COR-L47 (cell line): Measurements from ENCODE around the gene ARFIP2.

Experiments
- DNase-seq: peaks from one replicate; lab custom pipeline; 2025; lab: John Stamatoyannopoulos, UW

Gene ARFIP2

DNA sequence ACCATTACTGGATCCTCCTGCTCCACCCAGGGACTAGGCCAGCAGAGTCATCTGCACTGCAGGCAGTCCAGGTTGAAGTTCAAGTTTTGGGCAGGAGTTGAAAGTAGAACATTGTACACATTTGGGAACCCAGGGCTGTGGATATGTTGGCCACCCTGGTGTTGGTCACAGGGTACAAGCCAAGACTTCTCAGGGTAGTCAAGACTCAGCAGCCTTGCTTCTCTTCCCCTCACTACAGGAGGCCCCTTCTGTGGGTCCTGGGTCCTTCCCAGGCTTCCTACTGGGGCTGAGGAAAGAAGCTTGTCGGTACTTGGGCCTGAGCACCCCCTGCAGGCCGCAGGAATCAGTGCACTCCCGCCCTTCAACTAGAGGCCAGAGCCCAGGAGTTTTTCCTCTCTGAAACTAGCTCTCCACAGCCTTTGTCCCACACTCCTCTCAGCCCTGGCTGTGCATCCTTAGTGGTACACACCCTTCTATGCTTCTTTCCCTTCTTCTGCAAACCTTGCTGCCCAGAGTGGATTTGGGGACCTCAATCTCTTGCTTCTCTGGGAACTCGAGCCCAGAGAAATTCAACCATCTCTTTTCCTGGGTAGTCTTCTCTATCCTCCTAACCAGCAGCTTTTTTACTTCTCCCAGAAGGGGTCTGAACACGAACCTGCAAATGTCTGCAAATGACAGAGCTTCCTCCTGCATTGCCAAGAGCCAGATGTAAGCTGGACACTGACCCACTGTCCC, 37.7 kb downstream of the ARFIP2 start:
- no peak for DNase-seq

DNA sequence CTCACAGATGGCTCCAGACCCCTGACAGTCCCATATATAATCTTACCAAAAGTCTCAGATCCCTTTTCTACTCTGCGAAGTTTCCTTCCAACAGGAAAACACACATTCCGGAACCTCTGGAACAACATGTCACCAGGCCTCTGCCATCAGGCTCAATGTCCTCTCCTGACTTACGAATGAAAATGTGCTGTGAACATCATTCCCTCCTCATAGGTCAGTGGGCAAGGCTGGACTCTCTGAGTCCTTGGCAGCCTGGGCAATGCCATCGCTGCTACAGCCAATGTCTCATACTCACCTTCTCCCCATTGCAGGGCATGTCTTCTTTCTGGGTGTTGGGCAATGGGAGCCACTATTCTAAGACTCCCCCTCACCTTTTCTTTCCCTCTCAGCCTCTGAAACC, 38.7 kb downstream of the ARFIP2 start:
- no peak for DNase-seq

GRCh38 chr11:6440906-6441358, 40.2 kb downstream of the ARFIP2 start, which contains the start of gene HPX:
Gene HPX (minus strand): TSS chr11:6440987. CDS start chr11:6440963, 24 bp downstream.
- no peak for DNase-seq

- DNase-seq: peak; percentile 39
Observed at GRCh38 chr11:6438979-6439571, 42.1 kb downstream of the ARFIP2 start.

DNA sequence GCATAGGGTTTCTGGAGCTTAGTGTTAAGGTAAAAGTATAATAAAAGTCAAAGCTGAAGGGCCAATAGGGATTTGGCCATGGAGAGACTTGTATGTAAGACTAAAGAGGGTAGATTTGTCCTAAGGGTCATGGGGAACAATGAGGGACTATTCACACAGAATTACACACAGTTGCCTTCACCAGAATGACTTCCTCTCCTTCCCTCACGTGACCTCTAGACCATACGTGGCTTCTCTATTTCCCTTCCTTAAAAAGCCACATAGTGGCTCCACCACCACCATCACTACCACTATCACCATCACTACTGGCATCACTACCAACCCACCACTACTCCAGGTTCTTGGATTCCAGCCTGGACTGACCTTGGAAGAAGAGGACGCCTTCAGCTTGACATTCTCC, 43.1 kb downstream of the ARFIP2 start:
- no peak for DNase-seq

DNA sequence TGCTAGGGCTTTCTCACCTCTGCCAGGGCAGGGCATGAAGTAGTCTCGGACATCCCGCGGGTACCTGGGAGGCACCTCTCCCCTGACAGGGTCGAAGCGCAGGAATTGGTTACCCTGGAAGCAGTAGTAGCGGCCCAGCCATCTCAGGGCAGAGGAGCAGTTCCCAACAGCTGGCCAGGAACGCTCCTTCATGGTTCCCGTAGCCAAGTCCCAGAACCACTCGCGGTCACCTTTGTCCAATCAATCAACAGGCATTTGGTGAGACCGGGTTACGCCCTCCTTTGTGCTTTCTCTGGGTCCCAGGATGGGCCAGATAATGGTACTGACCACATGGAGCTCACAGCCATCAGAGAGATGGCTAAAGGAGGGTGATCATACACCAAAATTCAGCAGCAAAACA, 43.7 kb downstream of the ARFIP2 start:
- DNase-seq: no peak

DNA sequence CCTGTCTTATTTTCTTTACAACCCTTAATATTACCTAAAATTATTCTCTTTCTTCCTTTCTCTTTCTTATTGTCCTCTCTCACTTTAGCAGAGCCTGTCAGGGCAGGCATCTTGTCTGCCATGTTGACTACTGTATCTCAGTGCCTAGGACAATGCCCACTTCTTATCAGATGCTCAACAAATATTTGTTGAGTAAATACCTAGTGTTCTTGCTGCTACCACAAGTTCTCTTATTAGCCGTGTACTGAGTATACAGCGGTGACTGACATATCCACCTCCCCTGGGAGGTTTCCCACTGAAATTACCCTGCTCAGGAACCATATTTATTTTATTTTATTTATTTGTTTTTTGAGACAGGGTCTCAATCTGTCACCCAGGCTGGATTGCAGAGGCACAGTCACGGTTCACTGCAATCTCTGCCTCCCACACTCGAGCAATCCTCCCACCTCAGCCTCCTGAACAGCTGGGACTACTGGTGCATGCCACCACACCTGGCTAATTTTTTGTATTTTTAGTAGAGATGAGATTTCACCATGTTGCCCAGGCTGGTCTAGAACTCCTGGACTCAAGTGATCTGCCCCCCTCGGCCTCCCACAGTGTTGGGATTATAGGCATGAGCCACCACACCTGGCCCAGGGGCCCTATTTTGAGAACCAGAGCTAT, 47.0 kb downstream of the ARFIP2 start:
- no peak for DNase-seq

DNA sequence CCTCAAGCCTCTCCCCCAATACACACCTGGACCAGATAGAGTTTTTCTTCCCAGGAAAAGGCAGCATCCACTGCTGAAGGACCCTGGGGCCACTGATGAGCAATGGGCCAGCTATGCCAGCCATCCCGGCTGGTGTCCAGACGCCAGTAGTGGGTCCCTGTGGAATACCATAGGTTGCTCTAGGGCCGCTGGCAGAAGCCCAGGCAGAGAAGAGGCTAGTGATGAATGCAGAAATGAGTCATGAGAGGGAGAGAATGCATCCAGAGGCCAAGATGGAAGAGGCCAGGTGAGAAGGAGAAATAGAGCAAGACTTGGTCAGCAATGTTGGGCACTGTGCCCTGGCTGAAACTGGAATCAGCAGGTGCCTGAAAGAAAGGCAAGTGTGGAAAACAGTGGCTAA, 49.3 kb downstream of the ARFIP2 start:
- no peak for DNase-seq

DNA sequence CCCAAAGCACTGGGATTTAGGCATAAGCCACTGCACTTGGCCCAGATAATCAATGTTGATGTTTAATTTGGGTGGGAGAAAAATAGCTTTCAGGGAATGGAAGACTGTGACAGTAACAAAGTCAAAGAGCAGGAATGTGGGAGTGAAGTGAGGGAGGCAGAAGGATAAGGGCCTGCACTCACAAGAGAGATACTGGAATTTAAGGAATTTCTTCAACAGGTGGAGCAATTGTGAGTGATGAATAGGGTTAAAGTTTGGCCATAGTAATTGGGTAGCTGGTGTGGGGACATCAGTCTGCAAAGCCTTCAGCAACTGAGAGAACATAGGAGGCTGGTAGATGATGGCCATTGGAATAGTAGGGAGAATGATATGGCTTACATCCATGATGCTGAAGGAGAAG, 53.6 kb downstream of the ARFIP2 start:
- DNase-seq: no peak
